H1 (cell line): Measurements from ENCODE around the gene ADARB2. TPM values are rescaled to one million over a fixed set of nuclear protein-coding genes. Genes with fewer than 3 reads are reported as not detected.
A peak's percentile ranks its signal among the peaks of the same experiment; 100 is the strongest.

Source experiments
- CTCF ChIA-PET: fragments of 300-600 bp; sonication (Branson Sonifier 250); formaldehyde crosslinking; loops from one replicate; lab custom pipeline; 2021; ENCODE audit not compliant: partially characterized antibody; lab: Charles Lee
- POLR2A ChIA-PET: fragments of 300-600 bp; sonication (Branson Sonifier 250); formaldehyde crosslinking; loops from one replicate; lab custom pipeline; 2021; ENCODE audit warnings: inconsistent platforms; ENCODE audit not compliant: partially characterized antibody; lab: Charles Lee
- DNase-seq, 2 experiments: peaks; one replicate each; pipeline versions ENCODE4 v3.0.0 to v3.0.0-alpha.2; 2010 to 2022; ENCODE audit warnings: low spot score in 2 of 2, low read depth in 1 of 2, mixed read lengths in 1 of 2
- FAIRE-seq: peaks from 2 replicates; lab custom pipeline; 2011; peaks lifted over from hg19 to GRCh38; lab: Jason Lieb, UNC
- H2AFZ ChIP-seq: 2 replicates; pipeline ENCODE4 v1.8.1; 2012; ENCODE audit warnings: low read length, inconsistent platforms
- H2AK5ac ChIP-seq: 2 replicates; pipeline ENCODE4 v1.6.1; 2013; ENCODE audit warnings: low read depth, low read length
- H2BK120ac ChIP-seq: replicated peaks from 2 replicates; pipeline ENCODE3; 2013; ENCODE audit warnings: low read depth, low read length, inconsistent platforms
- H2BK12ac ChIP-seq: 2 replicates; pipeline ENCODE4 v1.6.1; 2013; ENCODE audit warnings: low read depth, low read length
- H2BK15ac ChIP-seq: 2 replicates; pipeline ENCODE4 v1.6.1; 2013; ENCODE audit warnings: low read length
- H2BK20ac ChIP-seq: 2 replicates; pipeline ENCODE4 v1.6.1; 2013; ENCODE audit warnings: low read length
- H2BK5ac ChIP-seq: 2 replicates; pipeline ENCODE4 v1.6.1; 2013; ENCODE audit warnings: low read depth, low read length
- H3K14ac ChIP-seq: 2 replicates; pipeline ENCODE4 v1.6.1; 2013; ENCODE audit warnings: inconsistent platforms; ENCODE audit not compliant: insufficient read length
- H3K18ac ChIP-seq: 2 replicates; pipeline ENCODE4 v1.6.1; 2013; ENCODE audit warnings: low read length; ENCODE audit errors: extremely low read depth
- H3K23ac ChIP-seq: 2 replicates; pipeline ENCODE4 v1.6.1; 2013; ENCODE audit warnings: inconsistent platforms; ENCODE audit not compliant: insufficient read length
- H3K23me2 ChIP-seq: 2 replicates; pipeline ENCODE4 v1.6.1; 2013; ENCODE audit warnings: low read depth, low read length
- H3K27ac ChIP-seq: 2 replicates; pipeline ENCODE4 v1.6.1; 2011; ENCODE audit warnings: low read depth, low read length, inconsistent platforms
- H3K27me3 ChIP-seq, 4 experiments: replicated peaks in 1 of 4; 1 replicate in 1 of 4; 2 replicates in 3 of 4; pipeline versions ENCODE4 v1.6.1 to v1.8.1; 2011 to 2013; ENCODE audit warnings: low read length in 3 of 4, mild to moderate bottlenecking in 3 of 4, inconsistent platforms in 2 of 4, mixed read lengths in 2 of 4, moderate library complexity in 1 of 4; ENCODE audit not compliant: control insufficient read depth in 3 of 4, insufficient read depth in 3 of 4; ENCODE audit errors: extremely low read depth in 1 of 4
- H3K36me3 ChIP-seq, 4 experiments: 2 replicates each; pipeline versions ENCODE4 v1.6.1 to v1.8.1; 2011 to 2013; ENCODE audit warnings: mild to moderate bottlenecking in 4 of 4, low read length in 3 of 4, moderate library complexity in 2 of 4, control low read depth in 1 of 4, inconsistent platforms in 1 of 4; ENCODE audit not compliant: insufficient read depth in 4 of 4, control insufficient read depth in 2 of 4
- H3K4ac ChIP-seq: replicated peaks from 2 replicates; pipeline ENCODE3; 2013; ENCODE audit warnings: low read length, low read depth, mixed read lengths, inconsistent platforms; ENCODE audit not compliant: insufficient read length
- H3K4me1 ChIP-seq, 4 experiments: replicated peaks in 1 of 4; 1 replicate in 1 of 4; 2 replicates in 3 of 4; pipeline versions ENCODE4 v1.6.1 to v1.8.1; 2011 to 2013; ENCODE audit warnings: low read length in 3 of 4, inconsistent platforms in 2 of 4, mixed read lengths in 1 of 4; ENCODE audit not compliant: insufficient read depth in 4 of 4, control insufficient read depth in 3 of 4
- H3K4me2 ChIP-seq, 2 experiments: 2 replicates each; pipeline versions ENCODE4 v1.6.1 to v1.8.1; 2011 to 2013; ENCODE audit warnings: low read depth in 2 of 2, low read length in 2 of 2, control low read depth in 1 of 2, inconsistent platforms in 1 of 2, mild to moderate bottlenecking in 1 of 2; ENCODE audit not compliant: insufficient read depth in 1 of 2
- H3K4me3 ChIP-seq, 4 experiments: fragments of 200-600, 300-600 bp in 1 of 4; sonication (generic), shearing (Covaris generic), sonication (Bioruptor Twin) in 1 of 4; 2 replicates each; pipeline versions ENCODE4 v1.5.1 to v1.8.1; 2011 to 2016; ENCODE audit warnings: low read length in 4 of 4, low read depth in 3 of 4, control low read depth in 2 of 4, inconsistent platforms in 2 of 4, mild to moderate bottlenecking in 2 of 4, mixed read lengths in 1 of 4, moderate library complexity in 1 of 4; ENCODE audit not compliant: insufficient read depth in 2 of 4; ENCODE audit errors: extremely low read depth in 1 of 4
- H3K56ac ChIP-seq: replicated peaks from 2 replicates; pipeline ENCODE3; 2013; ENCODE audit warnings: low read depth, mild to moderate bottlenecking, mixed read lengths, low read length, inconsistent platforms; ENCODE audit not compliant: insufficient read length
- H3K79me1 ChIP-seq: 2 replicates; pipeline ENCODE4 v1.6.1; 2013; ENCODE audit warnings: low read depth, low read length, control low read depth
- H3K79me2 ChIP-seq, 2 experiments: 2 replicates each; pipeline versions ENCODE4 v1.6.1 to v1.8.1; 2012 to 2013; ENCODE audit warnings: low read length in 2 of 2, mild to moderate bottlenecking in 2 of 2, inconsistent platforms in 1 of 2; ENCODE audit not compliant: insufficient read depth in 2 of 2, control insufficient read depth in 1 of 2
- H3K9ac ChIP-seq, 4 experiments: replicated peaks in 1 of 4; 1 replicate in 1 of 4; 2 replicates in 3 of 4; pipeline versions ENCODE4 v1.6.1 to v1.8.1; 2011 to 2013; ENCODE audit warnings: low read depth in 3 of 4, low read length in 3 of 4, control low read depth in 2 of 4, mild to moderate bottlenecking in 2 of 4, moderate library complexity in 2 of 4, inconsistent platforms in 1 of 4; ENCODE audit errors: extremely low read depth in 1 of 4
- H3K9me3 ChIP-seq, 2 experiments: 2 replicates each; pipeline versions ENCODE4 v1.6.1 to v1.8.1; 2012 to 2013; ENCODE audit warnings: mild to moderate bottlenecking in 2 of 2, moderate library complexity in 2 of 2, control low read depth in 1 of 2, inconsistent platforms in 1 of 2, low read depth in 1 of 2, low read length in 1 of 2, mixed read lengths in 1 of 2; ENCODE audit not compliant: insufficient read depth in 2 of 2
- H4K20me1 ChIP-seq, 2 experiments: replicated peaks in 1 of 2; 2 replicates each; pipeline versions ENCODE3 to v1.8.1; 2011 to 2013; ENCODE audit warnings: inconsistent platforms in 2 of 2, low read length in 2 of 2, mild to moderate bottlenecking in 1 of 2; ENCODE audit not compliant: insufficient read depth in 2 of 2, control insufficient read depth in 1 of 2
- H4K5ac ChIP-seq: 2 replicates; pipeline ENCODE4 v1.6.1; 2013; ENCODE audit warnings: low read length, low read depth, mixed read lengths, inconsistent platforms; ENCODE audit not compliant: insufficient read length
- H4K8ac ChIP-seq: 2 replicates; pipeline ENCODE4 v1.8.0; 2013; ENCODE audit warnings: mild to moderate bottlenecking, moderate library complexity, low read length, inconsistent platforms; ENCODE audit not compliant: insufficient read depth; ENCODE audit errors: extremely low read depth
- H4K91ac ChIP-seq: replicated peaks from 2 replicates; pipeline ENCODE3; 2013; ENCODE audit warnings: low read length, mixed read lengths, inconsistent platforms; ENCODE audit not compliant: insufficient read length
- BCL11A ChIP-seq, 2 experiments: IDR thresholded peaks; one replicate each; pipeline ENCODE4 v1.6.1; 2011; ENCODE audit warnings: low read depth in 2 of 2, low read length in 2 of 2, mild to moderate bottlenecking in 2 of 2
- BRCA1 ChIP-seq: IDR thresholded peaks from 2 replicates; pipeline ENCODE4 v1.6.1; 2012; ENCODE audit warnings: low read depth, low read length, improper control_type of control experiment
- CBX8 ChIP-seq: fragments of 300-800, 300-1000 bp; sonication (generic); IDR thresholded peaks from 2 replicates; pipeline ENCODE4 v1.7.1; 2016; ENCODE audit warnings: low read depth, low read length, borderline replicate concordance
- FOSL1 ChIP-seq: IDR thresholded peaks from 2 replicates; pipeline ENCODE4 v1.6.1; 2011; ENCODE audit warnings: mild to moderate bottlenecking, low read depth, low read length, moderate library complexity; ENCODE audit not compliant: insufficient read depth
- JUN ChIP-seq: IDR thresholded peaks from 2 replicates; pipeline ENCODE4 v1.6.1; 2011; ENCODE audit warnings: low read depth, mild to moderate bottlenecking, improper control_type of control experiment, low read length
- MAFK ChIP-seq: IDR thresholded peaks from 2 replicates; pipeline ENCODE4 v1.6.1; 2012; ENCODE audit warnings: low read depth, mild to moderate bottlenecking, improper control_type of control experiment, low read length
- RNF2 ChIP-seq: fragments of 200-900, 300-1000 bp; sonication (generic); IDR thresholded peaks from 2 replicates; pipeline ENCODE4 v1.7.1; 2016; ENCODE audit warnings: borderline replicate concordance, low read depth, mild to moderate bottlenecking, antibody characterized with exemption, low read length; ENCODE audit not compliant: poor library complexity, severe bottlenecking; ENCODE audit errors: missing control alignments
- SP2 ChIP-seq: IDR thresholded peaks from 2 replicates; pipeline ENCODE4 v1.6.1; 2012; ENCODE audit warnings: mild to moderate bottlenecking, low read length, inconsistent platforms
- YY1 ChIP-seq: IDR thresholded peaks from 2 replicates; pipeline ENCODE4 v1.6.1; 2011; ENCODE audit warnings: low read depth, mild to moderate bottlenecking, low read length
- WGBS, 2 experiments: shearing (Covaris generic) in 1 of 2; methylation state at CpG; one replicate each; pipeline versions ENCODE4 v1.1.6 to v1.1.7; 2013 to 2015; ENCODE audit warnings: low lambda C conversion rate in 2 of 2, mixed read lengths in 2 of 2, inconsistent platforms in 1 of 2, low coverage in 1 of 2, missing lambda C conversion rate in 1 of 2; ENCODE audit not compliant: insufficient replicate concordance in 2 of 2, insufficient coverage in 1 of 2, insufficient read length in 1 of 2; ENCODE audit errors: extremely low coverage in 1 of 2, missing lambda C conversion rate in 1 of 2; 5-methylcytosine and 5-hydroxymethylcytosine counted together
- polyA plus RNA-seq, 7 experiments: library from polyadenylated mRNA; depleted of rRNA in 3 of 7; stranded (reverse) in 5 of 7; unstranded in 2 of 7; fragments of >200 nt in 5 of 7; fragments of 200-250 nt in 2 of 7; gene quantifications; 1 replicate in 5 of 7; 2 replicates in 1 of 7; 4 replicates in 1 of 7; pipeline versions ENCODE4 v1.2.1 to v1.2.3, GENCODE V29; 2011 to 2013; ENCODE audit warnings: missing spikeins in 2 of 7, mixed read lengths in 2 of 7
- total RNA-seq: library from RNA; stranded (reverse); fragmentation: NEBNext Ultra II Directional; extraction: Animal tissue kit (Norgen Biotek cat#: 25700); gene quantifications from 2 replicates; pipeline ENCODE4 v1.2.1, GENCODE V29; 2021
- TF ChIP-seq, protein P1 (sequence below): IDR thresholded peaks from 2 replicates; pipeline ENCODE4 v1.6.1; 2011; ENCODE audit warnings: low read depth, mild to moderate bottlenecking, low read length; ENCODE audit not compliant: insufficient read depth

Gene ADARB2
- total and polyA plus RNA-seq, 2 of the 8 experiments (the other 6 are each of a cell fraction or from before 2014, with no cell fraction given), result 2.2 to 2.8 TPM

DNA sequence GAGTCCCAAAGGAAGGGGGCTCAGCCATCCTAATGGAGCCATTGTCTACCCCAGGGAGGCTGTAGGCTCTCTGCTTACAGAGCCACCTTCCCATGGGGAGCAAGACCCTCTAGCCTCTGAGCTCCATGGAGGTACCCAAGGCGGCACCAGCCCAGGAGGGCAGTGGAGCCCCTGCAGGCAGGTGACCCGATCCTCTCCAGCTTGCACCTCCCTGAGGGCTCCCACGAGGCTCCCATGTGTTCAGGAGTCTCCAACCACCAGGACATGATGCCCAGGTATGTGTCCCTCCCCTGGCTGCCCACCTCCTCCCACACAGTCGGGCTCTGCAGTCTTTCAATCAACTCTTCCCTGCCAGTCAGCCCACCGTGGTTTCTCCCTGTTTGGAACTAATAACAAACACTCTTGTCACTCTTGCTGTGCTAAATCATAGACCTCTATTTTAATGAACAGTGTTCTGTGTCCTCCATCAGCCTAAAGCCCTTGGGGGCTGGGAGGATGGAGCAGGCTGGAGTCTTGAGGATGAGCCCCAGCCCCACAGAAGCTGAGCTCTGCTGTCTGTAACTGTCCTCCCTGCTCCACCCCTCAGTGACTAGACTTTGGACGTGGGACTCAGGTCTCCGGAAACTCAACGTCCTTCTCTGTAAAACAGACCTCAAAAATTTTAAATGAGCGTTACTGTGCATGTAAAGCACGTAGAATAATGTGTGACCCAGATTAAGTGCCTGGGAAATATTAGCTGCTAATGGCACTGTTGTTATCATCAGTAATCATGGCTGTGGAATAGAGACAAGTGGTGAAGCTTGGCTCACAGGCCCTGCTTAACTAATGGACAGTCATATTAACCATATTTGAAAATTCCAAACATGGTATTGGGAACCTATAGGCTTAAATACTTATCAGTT is 382.3 kb downstream of the ADARB2 start:
- Histone ChIP-seq H2BK5ac (no peak overlapping the region; the same call in 1 of the 2 replicates), H3K9me3 (no peaks in the 10 kb centered on the region), H4K8ac (no peak overlapping the region; the same call in 1 of the 2 replicates), H3K23ac (no peak overlapping the region), H3K4me3 (no peak overlapping the region), H2AFZ (no peak overlapping the region), H3K79me1 (no peaks in the 10 kb centered on the region), H2BK20ac (peak overlapping the region; percentile 61; the same call in 1 of the 2 replicates), H3K9ac (no peak overlapping the region), H3K27ac (no peak overlapping the region), H3K4me1 (peaks cover 2 to 11% (median 4%) of the 10 kb centered on the region in 4 experiments; a peak in 6 of 7 replicates), H3K23me2 (no peaks in the 10 kb centered on the region), H3K4ac (no peak overlapping the region), H3K4me2 (no peak overlapping the region), H4K20me1 (no peaks in the 10 kb centered on the region), H3K36me3 (no peaks in the 10 kb centered on the region), H3K14ac (no peak overlapping the region), H2BK12ac (0 out of 2 replicates have a peak overlapping the region, but pooled peaks have one; percentile 39), H2AK5ac (no peak overlapping the region), H4K91ac (no peak overlapping the region), H3K56ac (no peak overlapping the region), H2BK120ac (peak overlapping the region; percentile 6), H2BK15ac (no peak overlapping the region), H3K27me3 (0 out of 7 replicates have a peak, but pooled peaks cover 0 to 2% (median 0%) of the 10 kb centered on the region in 4 experiments), H4K5ac (no peak overlapping the region), H3K79me2 (no peaks in the 10 kb centered on the region), H3K18ac (peak overlapping the region; percentile 60; the same call in 1 of the 2 replicates)
- DNase-seq (no peak), FAIRE-seq (no peak)
- WGBS, 2 experiments, result 89% methylated on average over 10 of the region's 10 CpGs; no CpG with 5 or more reads in 1 of the 2 experiments
- ChIA-PET CTCF (interaction anchor here (1.0 to 1.9 kb wide), 2 partner anchors 14 to 57 kb away, joined by 3 to 12 read pairs; no protein-coding TSS in a partner anchor), POLR2A (interaction anchor here (1.0 to 1.2 kb wide), 2 partner anchors 41 to 45 kb away, joined by 3 to 4 read pairs; no protein-coding TSS in a partner anchor)
- TF ChIP-seq CBX8 (no peak), BRCA1 (no peak), FOSL1 (no peak), BCL11A (IDR thresholded peaks at IDR 0.05; ENCODE audit: low read depth in 2 of 2, low read length in 2 of 2) (no peak), SP2 (no peak), RNF2 (no peak), JUN (no peak), MAFK (no peak), YY1 (no peak)
- TF ChIP-seq, protein P1, sequence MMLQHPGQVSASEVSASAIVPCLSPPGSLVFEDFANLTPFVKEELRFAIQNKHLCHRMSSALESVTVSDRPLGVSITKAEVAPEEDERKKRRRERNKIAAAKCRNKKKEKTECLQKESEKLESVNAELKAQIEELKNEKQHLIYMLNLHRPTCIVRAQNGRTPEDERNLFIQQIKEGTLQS, result no peak
